SK-N-MC (cell line): ENCODE results near the gene TRABD2B.

Experiments
- DNase-seq: peaks from one replicate; pipeline ENCODE4 v3.0.0-alpha.2; 2011; ENCODE audit warnings: low read depth, low spot score
- H3K27ac ChIP-seq: fragments of 200-600 bp; sonication (generic); 2 replicates; pipeline ENCODE4 v1.5.1; 2016; ENCODE audit warnings: mixed run types
- H3K36me3 ChIP-seq: fragments of 200-600 bp; sonication (generic); 2 replicates; pipeline ENCODE4 v1.6.1; 2017; ENCODE audit warnings: antibody characterized with exemption, low read length, mixed read lengths; ENCODE audit not compliant: insufficient read depth
- H3K4me3 ChIP-seq: fragments of 200-600 bp; sonication (generic); 2 replicates; pipeline ENCODE4 v1.5.1; 2016
- H3K9ac ChIP-seq: fragments of 200-600 bp; sonication (generic); 2 replicates; pipeline ENCODE4 v1.8.0; 2017; ENCODE audit warnings: mixed run types, mixed read lengths; ENCODE audit not compliant: insufficient read length
- H3K9me3 ChIP-seq: fragments of 200-600 bp; sonication (generic); 2 replicates; pipeline ENCODE4 v1.6.1; 2017; ENCODE audit warnings: low read depth, mild to moderate bottlenecking, antibody characterized with exemption, low read length, moderate library complexity, mixed read lengths
- EZH2 ChIP-seq: fragments of 200-600 bp; sonication (generic); IDR thresholded peaks from one replicate; pipeline ENCODE4 v1.6.1; 2017; ENCODE audit warnings: antibody characterized with exemption
- FOXP2 ChIP-seq: optimal IDR thresholded peaks from 2 replicates; pipeline ENCODE3; 2011; ENCODE audit warnings: mild to moderate bottlenecking, moderate library complexity; ENCODE audit not compliant: insufficient read depth; ENCODE audit errors: extremely low read length, control extremely low read depth
- POLR2AphosphoS5 ChIP-seq: IDR thresholded peaks from 2 replicates; pipeline ENCODE4 v1.6.1; 2012; ENCODE audit warnings: mild to moderate bottlenecking, low read depth, low read length, borderline replicate concordance

TRABD2B gene

GRCh38 chr1:47849005-47849521, 148.1 kb downstream of the TRABD2B start:
- no peak overlapping the region for H3K4me3 ChIP-seq
- TF ChIP-seq EZH2 (no peak), POLR2AphosphoS5 (no peak), FOXP2 (no peak)
- no peak overlapping the region for H3K9ac ChIP-seq
- no peaks in the 10 kb centered on the region for H3K9me3 ChIP-seq
- no peak overlapping the region for H3K27ac ChIP-seq
- no peak for DNase-seq
- H3K36me3 ChIP-seq: no peaks in the 10 kb centered on the region

- Histone ChIP-seq H3K4me3 (no peak overlapping the region), H3K36me3 (no peaks in the 10 kb centered on the region), H3K9me3 (no peaks in the 10 kb centered on the region), H3K9ac (no peak overlapping the region), H3K27ac (no peak overlapping the region)
- TF ChIP-seq POLR2AphosphoS5 (no peak), EZH2 (no peak), FOXP2 (no peak)
- DNase-seq: no peak
Measured at GRCh38 chr1:47847763-47848162, 149.4 kb downstream of the TRABD2B start.

GRCh38 chr1:47844558-47844955, 152.6 kb downstream of the TRABD2B start:
- no peak for DNase-seq
- H3K36me3 ChIP-seq: no peaks in the 10 kb centered on the region
- H3K27ac ChIP-seq: no peak overlapping the region
- no peak overlapping the region for H3K9ac ChIP-seq
- no peak overlapping the region for H3K4me3 ChIP-seq
- TF ChIP-seq FOXP2: no peak
- no peak for TF ChIP-seq POLR2AphosphoS5
- TF ChIP-seq EZH2: no peak
- H3K9me3 ChIP-seq: no peaks in the 10 kb centered on the region

- Histone ChIP-seq H3K27ac (no peak overlapping the region), H3K9ac (no peak overlapping the region), H3K36me3 (no peaks in the 10 kb centered on the region), H3K4me3 (no peak overlapping the region), H3K9me3 (no peaks in the 10 kb centered on the region)
- DNase-seq: no peak
- TF ChIP-seq FOXP2: no peak
- TF ChIP-seq POLR2AphosphoS5: no peak
- no peak for TF ChIP-seq EZH2
Measured at GRCh38 chr1:47843781-47844557, 153.2 kb downstream of the TRABD2B start.

GRCh38 chr1:47843059-47843458, 154.1 kb downstream of the TRABD2B start:
- no peak for DNase-seq
- Histone ChIP-seq H3K4me3 (no peak overlapping the region), H3K9me3 (no peaks in the 10 kb centered on the region), H3K9ac (no peak overlapping the region), H3K36me3 (no peaks in the 10 kb centered on the region), H3K27ac (no peak overlapping the region)
- no peak for TF ChIP-seq FOXP2

- Histone ChIP-seq H3K4me3 (no peak overlapping the region), H3K36me3 (no peaks in the 10 kb centered on the region), H3K9me3 (no peaks in the 10 kb centered on the region), H3K27ac (no peak overlapping the region), H3K9ac (no peak overlapping the region)
- DNase-seq: no peak
- TF ChIP-seq POLR2AphosphoS5 (no peak), FOXP2 (no peak), EZH2 (no peak)
Measured at GRCh38 chr1:47842228-47842919, 154.8 kb downstream of the TRABD2B start.

- DNase-seq: no peak
- H3K27ac ChIP-seq: no peak overlapping the region
- H3K36me3 ChIP-seq: no peaks in the 10 kb centered on the region
- TF ChIP-seq EZH2 (no peak), FOXP2 (no peak), POLR2AphosphoS5 (no peak)
- no peak overlapping the region for H3K9ac ChIP-seq
- H3K4me3 ChIP-seq: no peak overlapping the region
- no peaks in the 10 kb centered on the region for H3K9me3 ChIP-seq
Measured at GRCh38 chr1:47841356-47841755, 155.8 kb downstream of the TRABD2B start.

- H3K9ac ChIP-seq: no peak overlapping the region
- TF ChIP-seq POLR2AphosphoS5 (no peak), EZH2 (no peak), FOXP2 (no peak)
- DNase-seq: no peak
- no peaks in the 10 kb centered on the region for H3K36me3 ChIP-seq
- H3K9me3 ChIP-seq: no peaks in the 10 kb centered on the region
- H3K4me3 ChIP-seq: no peak overlapping the region
- H3K27ac ChIP-seq: no peak overlapping the region
Measured at GRCh38 chr1:47840393-47841190, 156.6 kb downstream of the TRABD2B start.
